Subcutaneous adipose tissue (tissue), 4 donors: ENCODE data around the gene FAM168B. TPM values are rescaled to one million over a fixed set of nuclear protein-coding genes. Genes with fewer than 3 reads are reported as not detected.

ENCODE experiments used
- total RNA-seq, 4 donors: library from RNA; depleted of rRNA; stranded (reverse); fragments of >200 nt; gene quantifications; one replicate each; pipeline ENCODE4 v1.1.0, GENCODE V29; 2016
- TF ChIP-seq, protein P1 (sequence below): fragments of 450-650 bp; IDR thresholded peaks from one replicate; pipeline ENCODE4 v1.5.1; 2016; ENCODE audit warnings: low read depth, mild to moderate bottlenecking, control low read depth, antibody characterized with exemption, moderate library complexity

FAM168B gene
- total RNA-seq, 4 donors from 2014 or later = 72.1 to 107 (median 87.2) TPM

DNA sequence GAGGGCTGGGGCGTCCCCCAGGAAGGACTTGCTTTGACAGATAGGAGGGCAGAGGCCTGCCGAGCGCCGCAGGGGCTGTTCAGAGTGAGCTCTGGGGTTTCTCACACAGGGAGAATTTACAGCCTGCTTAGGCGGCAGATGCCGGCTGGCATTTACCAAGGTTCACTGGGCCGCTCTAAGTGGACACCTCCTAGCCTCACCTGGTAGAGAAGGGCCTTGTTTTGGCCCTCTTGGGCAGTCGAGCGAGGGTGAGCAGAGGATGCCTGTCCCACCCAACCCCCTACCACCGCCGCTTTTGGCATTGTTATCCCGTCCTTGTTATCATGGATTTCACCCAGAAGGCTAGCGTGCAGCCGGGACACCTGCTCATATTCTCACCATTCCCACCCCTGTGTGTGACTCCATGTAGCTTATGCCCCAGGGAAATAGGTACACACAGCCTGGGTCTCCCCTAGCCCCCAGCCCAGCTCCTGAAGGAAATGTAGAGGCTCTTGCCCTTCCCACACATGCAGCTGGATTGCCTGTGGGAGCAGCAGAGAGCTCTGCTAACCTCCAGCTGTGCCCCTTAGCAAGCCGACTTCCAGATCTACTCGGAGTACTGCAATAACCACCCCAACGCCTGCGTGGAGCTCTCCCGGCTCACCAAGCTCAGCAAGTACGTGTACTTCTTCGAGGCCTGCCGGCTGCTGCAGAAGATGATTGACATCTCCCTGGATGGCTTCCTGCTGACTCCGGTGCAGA, 52.4 kb downstream of the FAM168B start:
- TF ChIP-seq, protein P1, sequence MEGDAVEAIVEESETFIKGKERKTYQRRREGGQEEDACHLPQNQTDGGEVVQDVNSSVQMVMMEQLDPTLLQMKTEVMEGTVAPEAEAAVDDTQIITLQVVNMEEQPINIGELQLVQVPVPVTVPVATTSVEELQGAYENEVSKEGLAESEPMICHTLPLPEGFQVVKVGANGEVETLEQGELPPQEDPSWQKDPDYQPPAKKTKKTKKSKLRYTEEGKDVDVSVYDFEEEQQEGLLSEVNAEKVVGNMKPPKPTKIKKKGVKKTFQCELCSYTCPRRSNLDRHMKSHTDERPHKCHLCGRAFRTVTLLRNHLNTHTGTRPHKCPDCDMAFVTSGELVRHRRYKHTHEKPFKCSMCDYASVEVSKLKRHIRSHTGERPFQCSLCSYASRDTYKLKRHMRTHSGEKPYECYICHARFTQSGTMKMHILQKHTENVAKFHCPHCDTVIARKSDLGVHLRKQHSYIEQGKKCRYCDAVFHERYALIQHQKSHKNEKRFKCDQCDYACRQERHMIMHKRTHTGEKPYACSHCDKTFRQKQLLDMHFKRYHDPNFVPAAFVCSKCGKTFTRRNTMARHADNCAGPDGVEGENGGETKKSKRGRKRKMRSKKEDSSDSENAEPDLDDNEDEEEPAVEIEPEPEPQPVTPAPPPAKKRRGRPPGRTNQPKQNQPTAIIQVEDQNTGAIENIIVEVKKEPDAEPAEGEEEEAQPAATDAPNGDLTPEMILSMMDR = no peak

DNA sequence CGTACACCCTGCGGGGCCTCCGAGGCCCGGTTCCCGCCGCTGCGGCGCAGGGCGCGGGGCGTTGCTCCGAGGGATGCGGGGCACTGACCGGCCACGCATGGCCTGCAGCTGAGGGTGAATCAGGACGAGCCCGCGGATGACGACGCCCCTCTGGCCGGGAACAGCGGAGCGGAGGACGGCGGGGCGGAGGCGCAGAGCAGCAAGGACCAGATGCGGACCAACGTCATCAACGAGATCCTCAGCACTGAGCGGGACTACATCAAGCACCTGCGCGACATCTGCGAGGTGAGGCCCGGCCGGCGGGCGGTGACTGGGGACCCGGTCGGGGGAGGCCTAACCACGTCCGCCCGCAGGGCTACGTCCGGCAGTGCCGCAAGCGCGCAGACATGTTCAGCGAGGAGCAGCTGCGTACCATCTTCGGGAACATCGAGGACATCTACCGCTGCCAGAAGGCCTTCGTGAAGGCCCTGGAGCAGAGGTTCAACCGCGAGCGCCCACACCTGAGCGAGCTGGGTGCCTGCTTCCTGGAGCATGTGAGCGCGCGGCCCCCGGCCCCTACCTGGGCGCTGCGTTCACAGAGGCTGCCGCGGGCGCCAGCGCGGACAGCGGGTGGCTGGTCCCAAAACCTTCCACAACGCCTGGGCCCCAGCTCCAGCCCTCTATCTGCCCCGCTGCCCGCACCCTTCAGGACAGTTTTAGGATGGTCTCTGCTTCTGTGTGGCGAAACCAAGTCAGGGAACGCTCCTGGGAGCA, 53.2 kb downstream of the FAM168B start:
- TF ChIP-seq, protein P1 = no peak

DNA sequence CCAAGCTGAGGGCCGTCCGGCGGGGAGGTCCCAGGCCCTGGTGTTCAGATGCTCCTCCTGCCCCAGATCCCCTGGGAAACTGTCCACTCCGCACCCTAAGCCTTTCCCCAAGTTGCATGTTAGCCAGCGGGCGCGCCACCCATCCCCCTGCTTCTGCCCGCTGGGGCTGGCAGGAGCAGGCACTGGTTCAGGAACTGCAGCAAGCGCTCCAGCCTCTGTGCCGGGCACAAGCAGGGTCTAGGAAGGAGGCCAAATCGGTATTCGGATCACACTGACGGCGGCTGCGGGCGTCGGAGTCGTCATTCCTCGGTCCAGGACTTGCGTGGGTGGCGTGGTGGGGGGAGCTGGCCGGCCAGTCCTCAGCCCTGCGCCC, 53.7 kb downstream of the FAM168B start:
- TF ChIP-seq, protein P1 = no peak

DNA sequence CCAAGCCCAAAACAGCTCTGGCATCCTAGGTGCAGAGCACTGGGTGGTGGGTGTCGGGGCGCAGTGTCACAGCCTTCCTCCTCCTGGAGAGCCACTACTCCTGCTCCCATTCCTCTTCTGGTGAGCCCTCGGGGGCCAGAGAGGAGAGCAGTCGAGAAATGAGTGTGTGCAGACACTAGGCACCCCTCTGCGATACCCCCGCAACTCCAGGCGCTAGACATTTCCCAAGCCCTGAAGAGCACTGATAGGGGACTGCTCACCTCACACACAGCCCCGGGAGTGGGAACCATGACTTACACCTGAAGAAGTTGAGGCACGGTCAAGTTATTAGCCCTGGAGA, 54.2 kb downstream of the FAM168B start:
- TF ChIP-seq, protein P1 = no peak

DNA sequence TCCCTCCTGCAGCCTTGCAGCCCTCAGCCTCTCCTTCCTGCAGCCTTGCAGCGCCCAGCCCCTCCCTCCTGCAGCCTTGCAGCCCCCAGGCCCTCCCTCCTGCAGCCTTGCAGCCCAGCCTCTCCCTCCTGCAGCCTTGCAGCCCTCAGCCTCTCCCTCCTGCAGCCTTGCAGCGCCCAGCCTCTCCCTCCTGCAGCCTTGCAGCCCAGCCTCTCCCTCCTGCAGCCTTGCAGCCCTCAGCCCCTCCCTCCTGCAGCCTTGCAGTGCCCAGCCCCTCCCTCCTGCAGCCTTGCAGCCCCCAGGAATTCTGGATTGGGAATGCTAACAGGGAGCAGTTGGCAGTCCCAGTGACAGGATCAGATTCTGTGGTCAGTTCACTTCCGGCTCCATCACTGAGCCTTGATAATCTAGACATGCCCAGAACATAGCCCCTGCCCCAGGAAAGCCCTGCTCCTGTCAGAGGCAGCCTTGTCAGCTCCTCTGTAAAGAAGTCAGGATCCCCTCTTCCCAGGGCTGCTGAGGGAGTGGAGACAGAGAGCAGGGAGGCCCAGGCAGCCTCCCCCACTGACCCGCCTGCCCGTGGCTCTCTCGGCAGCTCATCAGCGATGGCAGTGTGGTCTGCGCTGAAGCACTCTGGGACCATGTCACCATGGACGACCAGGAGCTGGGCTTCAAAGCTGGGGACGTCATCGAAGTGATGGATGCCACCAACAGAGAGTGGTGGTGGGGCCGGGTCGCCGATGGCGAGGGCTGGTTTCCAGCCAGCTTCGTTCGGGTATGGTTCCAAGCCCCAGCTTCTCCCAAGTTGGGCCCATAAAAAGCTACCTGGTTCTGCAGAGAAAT, 54.8 kb downstream of the FAM168B start:
- TF ChIP-seq, protein P1 = no peak

DNA sequence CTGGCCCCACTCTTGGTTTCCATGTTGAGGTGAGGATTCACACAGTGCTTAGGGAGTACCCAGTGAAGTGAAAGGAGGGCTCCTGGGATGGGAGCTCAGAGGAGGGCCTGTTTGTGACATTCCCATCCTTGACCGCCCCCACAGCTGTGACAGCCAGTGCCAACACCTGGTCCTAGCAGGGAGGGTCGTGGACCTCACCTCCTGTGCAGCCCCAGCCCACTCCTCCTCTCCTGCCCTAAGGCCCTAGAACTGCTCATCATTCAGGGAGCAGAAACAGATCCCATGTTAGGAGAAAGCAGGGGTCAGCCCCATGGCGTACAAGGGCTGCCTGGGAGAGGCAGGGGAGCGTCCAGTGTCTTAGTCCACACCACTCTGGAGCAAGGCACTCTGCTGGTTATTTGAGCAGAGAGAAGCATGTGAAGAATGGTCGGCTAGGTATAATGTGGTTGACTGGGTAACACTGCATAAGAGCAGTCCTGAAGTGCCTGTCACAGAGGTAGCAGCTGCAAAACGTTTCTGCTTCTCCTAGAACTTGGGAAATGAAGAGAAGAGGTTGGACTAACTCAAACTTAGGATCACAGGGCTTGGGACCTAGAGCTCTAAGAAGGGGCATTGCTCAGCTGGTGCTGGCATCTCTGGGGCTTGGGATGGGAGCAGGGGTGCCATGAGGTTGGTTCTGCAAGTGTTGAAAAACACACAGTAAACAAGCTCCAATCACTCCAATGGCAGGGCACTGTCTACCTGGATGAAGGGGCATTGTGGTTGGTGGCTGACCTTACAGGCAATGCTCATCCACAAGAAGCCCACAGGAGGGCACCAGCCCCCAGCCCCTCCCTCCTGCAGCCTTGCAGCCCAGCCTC, 55.6 kb downstream of the FAM168B start:
- TF ChIP-seq, protein P1 = no peak
